ENCODE measurements around the gene SYNJ1.

SYNJ1 gene

GRCh38 chr21:32726839-32727686 is 750 bp downstream of the SYNJ1 start:
- no peaks in the 10 kb centered on the region for H3K9me3 ChIP-seq
- no peak for TF ChIP-seq CTCF (IDR thresholded peaks at IDR 0.05)
- peak overlapping the region; percentile 73 to 94 for H3K4me3 ChIP-seq
- H3K27me3 ChIP-seq = no peaks in the 10 kb centered on the region
- H3K4me1 ChIP-seq = peaks cover 0 to 38% (median 9%) of the 10 kb centered on the region in 4 donors
- H3K36me3 ChIP-seq = no peaks in the 10 kb centered on the region
- H3K27ac ChIP-seq = peak overlapping the region; percentile 92 to 97
- peak; percentile 25 to 65 for DNase-seq
- intact Hi-C loops (cut with DNase I; ENCODE audit: low total_unique reads) = no loop called here

DNA sequence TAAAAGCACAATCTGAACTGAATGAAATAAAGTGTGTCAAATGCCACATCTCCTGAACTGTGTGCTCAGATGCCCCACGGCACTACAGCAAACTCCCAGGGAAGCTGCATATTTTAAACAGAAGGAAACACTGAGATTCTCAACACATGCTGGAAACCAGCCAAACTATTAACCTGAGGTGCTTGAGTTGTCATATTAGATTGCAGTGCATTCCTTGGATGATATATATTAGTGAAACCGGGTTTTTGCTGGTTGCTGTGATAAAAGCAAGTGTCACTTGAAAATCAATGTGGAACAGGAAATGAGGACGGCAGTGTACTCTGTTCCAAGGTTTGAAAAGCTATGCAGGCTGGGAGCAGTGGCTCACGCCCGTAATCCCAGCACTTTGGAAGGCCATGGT is 8.7 kb downstream of the SYNJ1 start:
- Histone ChIP-seq H3K9me3 (peaks cover 0 to 4% (median 0%) of the 10 kb centered on the region in 3 donors), H3K36me3 (peaks cover 0 to 6% (median 4%) of the 10 kb centered on the region in 3 donors), H3K4me3 (no peak overlapping the region), H3K27me3 (no peaks in the 10 kb centered on the region), H3K4me1 (peaks cover 0 to 5% (median 1%) of the 10 kb centered on the region in 4 donors), H3K27ac (no peak overlapping the region)
- no peak for DNase-seq
- TF ChIP-seq CTCF (IDR thresholded peaks at IDR 0.05) = no peak
- intact Hi-C loops (cut with DNase I; ENCODE audit: low total_unique reads) = no loop called here

GRCh38 chr21:32717851-32718316 is 9.9 kb downstream of the SYNJ1 start:
- H3K36me3 ChIP-seq = peaks cover 0 to 6% (median 4%) of the 10 kb centered on the region in 3 donors
- no peak overlapping the region for H3K4me3 ChIP-seq
- no peak overlapping the region for H3K27ac ChIP-seq
- H3K4me1 ChIP-seq = peaks cover 0 to 3% (median 0%) of the 10 kb centered on the region in 4 donors
- no peak for DNase-seq
- no peak for TF ChIP-seq CTCF (IDR thresholded peaks at IDR 0.05)
- intact Hi-C loops (cut with DNase I; ENCODE audit: low total_unique reads) = no loop called here
- H3K9me3 ChIP-seq = peaks cover 0 to 4% (median 0%) of the 10 kb centered on the region in 3 donors
- H3K27me3 ChIP-seq = no peaks in the 10 kb centered on the region

GRCh38 chr21:32716486-32716885 is 11.3 kb downstream of the SYNJ1 start:
- intact Hi-C loops (cut with DNase I; ENCODE audit: low total_unique reads) = no loop called here
- H3K4me3 ChIP-seq = no peak overlapping the region
- DNase-seq = no peak
- H3K36me3 ChIP-seq = peaks cover 0 to 6% (median 4%) of the 10 kb centered on the region in 3 donors
- peaks cover 0 to 4% (median 0%) of the 10 kb centered on the region in 3 donors for H3K9me3 ChIP-seq
- no peak for TF ChIP-seq CTCF (IDR thresholded peaks at IDR 0.05)
- H3K27me3 ChIP-seq = no peaks in the 10 kb centered on the region
- peaks cover 0 to 12% (median 1%) of the 10 kb centered on the region in 4 donors for H3K4me1 ChIP-seq
- H3K27ac ChIP-seq = no peak overlapping the region

- DNase-seq = no peak
- TF ChIP-seq CTCF (IDR thresholded peaks at IDR 0.05) = no peak
- no peak overlapping the region for H3K27ac ChIP-seq
- H3K4me1 ChIP-seq = peaks cover 0 to 13% (median 1%) of the 10 kb centered on the region in 4 donors
- peaks cover 0 to 4% (median 0%) of the 10 kb centered on the region in 3 donors for H3K9me3 ChIP-seq
- H3K27me3 ChIP-seq = no peaks in the 10 kb centered on the region
- H3K36me3 ChIP-seq = no peaks in the 10 kb centered on the region
- intact Hi-C loops (cut with DNase I; ENCODE audit: low total_unique reads) = no loop called here
- no peak overlapping the region for H3K4me3 ChIP-seq
These were observed 14.1 kb downstream of the SYNJ1 start for GRCh38 chr21:32713726-32714125.
